OCI-LY7 (cell line): Measurements from ENCODE around the gene DNMT3A. TPM values are rescaled to one million over a fixed set of nuclear protein-coding genes. Genes with fewer than 3 reads are reported as not detected.

ENCODE experiments used
- BruUV-seq: library from RNA; stranded (reverse); fragments of 400-500 nt; replicated peaks from 2 replicates; lab custom pipeline; 2021; lab: Mats Ljungman, UMichigan
- CTCF ChIA-PET: fragments of 300-600 bp; sonication (Branson Sonifier 250); formaldehyde crosslinking; loops from one replicate; lab custom pipeline; 2022; ENCODE audit warnings: antibody characterized with exemption; ENCODE audit not compliant: unreplicated experiment; lab: Charles Lee
- POLR2A ChIA-PET: fragments of 300-600 bp; sonication (Branson Sonifier 250); formaldehyde crosslinking; loops from one replicate; lab custom pipeline; 2022; ENCODE audit warnings: antibody characterized with exemption; lab: Charles Lee
- DNase-seq: peaks from one replicate; pipeline ENCODE4 v3.0.0-alpha.2; 2015; ENCODE audit warnings: low spot score
- H2AFZ ChIP-seq: fragments of 200-600 bp; sonication (generic), shearing (Covaris generic); 2 replicates; pipeline ENCODE4 v1.6.1; 2014; ENCODE audit warnings: mild to moderate bottlenecking, antibody characterized with exemption, low read length, moderate library complexity
- H3K27ac ChIP-seq: fragments of 200-600 bp; sonication (generic); 2 replicates; pipeline ENCODE4 v1.5.1; 2014; ENCODE audit warnings: mixed run types, low read depth, mild to moderate bottlenecking, moderate library complexity, low read length, inconsistent platforms; ENCODE audit not compliant: poor library complexity, severe bottlenecking
- H3K36me3 ChIP-seq: fragments of 200-600 bp; sonication (generic); 2 replicates; pipeline ENCODE4 v1.6.1; 2014; ENCODE audit warnings: mild to moderate bottlenecking, antibody characterized with exemption, low read length, moderate library complexity, mixed read lengths; ENCODE audit not compliant: insufficient read depth
- H3K4me1 ChIP-seq: fragments of 200-600 bp; sonication (generic); 2 replicates; pipeline ENCODE4 v1.5.1; 2014; ENCODE audit warnings: mild to moderate bottlenecking, low read length; ENCODE audit not compliant: insufficient read depth, poor library complexity, severe bottlenecking
- H3K4me2 ChIP-seq: fragments of 200-600 bp; sonication (generic); 2 replicates; pipeline ENCODE4 v1.6.1; 2014; ENCODE audit warnings: mild to moderate bottlenecking, low read length
- H3K4me3 ChIP-seq: fragments of 200-600 bp; sonication (generic); 2 replicates; pipeline ENCODE4 v1.5.1; 2014; ENCODE audit warnings: mild to moderate bottlenecking, low read depth, low read length; ENCODE audit not compliant: poor library complexity, severe bottlenecking
- H3K79me2 ChIP-seq: fragments of 200-600 bp; sonication (generic); 2 replicates; pipeline ENCODE4 v1.6.1; 2016; ENCODE audit warnings: low read depth, mild to moderate bottlenecking, low read length, moderate library complexity, mixed read lengths; ENCODE audit not compliant: insufficient read depth
- H3K9me2 ChIP-seq: fragments of 200-600 bp; sonication (generic); 2 replicates; pipeline ENCODE4 v1.6.1; 2016; ENCODE audit warnings: mild to moderate bottlenecking, low read length, mixed read lengths; ENCODE audit not compliant: insufficient read depth
- H3K9me3 ChIP-seq: fragments of 200-600 bp; sonication (generic); 2 replicates; pipeline ENCODE4 v1.6.1; 2014; ENCODE audit warnings: mild to moderate bottlenecking, mixed run types, low read length, mixed read lengths
- H4K20me1 ChIP-seq: fragments of 200-600 bp; sonication (generic); 2 replicates; pipeline ENCODE4 v1.6.1; 2014; ENCODE audit warnings: mild to moderate bottlenecking, antibody characterized with exemption, low read length, moderate library complexity, mixed read lengths; ENCODE audit not compliant: insufficient read depth
- EZH2phosphoT487 ChIP-seq: fragments of 200-600 bp; sonication (generic); IDR thresholded peaks from 2 replicates; pipeline ENCODE4 v1.6.1; 2018; ENCODE audit warnings: low read depth, borderline replicate concordance, mild to moderate bottlenecking, mixed run types, antibody characterized with exemption, low read length, moderate library complexity, mixed read lengths
- intact Hi-C: fragments of 100-400 bp; cut with micrococcal nuclease; formaldehyde crosslinking; loops from one replicate; pipeline ENCODE4 v1.10.0; 2022; ENCODE audit not compliant: unreplicated experiment
- total RNA-seq, 2 experiments: library from RNA; depleted of rRNA in 1 of 2; stranded (reverse); fragments of >200 nt in 1 of 2; shearing (Covaris generic) in 1 of 2; gene quantifications; 2 replicates each; pipeline ENCODE4 v1.2.3, GENCODE V29; 2014 to 2022
- TF ChIP-seq, protein P1 (sequence below): fragments of 200-600 bp; sonication (generic); conservative IDR thresholded peaks from 2 replicates; pipeline ENCODE4 v1.5.1; 2014; ENCODE audit warnings: mild to moderate bottlenecking, antibody characterized with exemption, low read length, moderate library complexity, mixed read lengths

The DNMT3A gene
- total RNA-seq, 2 experiments from 2014 or later = 2.8 to 7.3 TPM

DNA sequence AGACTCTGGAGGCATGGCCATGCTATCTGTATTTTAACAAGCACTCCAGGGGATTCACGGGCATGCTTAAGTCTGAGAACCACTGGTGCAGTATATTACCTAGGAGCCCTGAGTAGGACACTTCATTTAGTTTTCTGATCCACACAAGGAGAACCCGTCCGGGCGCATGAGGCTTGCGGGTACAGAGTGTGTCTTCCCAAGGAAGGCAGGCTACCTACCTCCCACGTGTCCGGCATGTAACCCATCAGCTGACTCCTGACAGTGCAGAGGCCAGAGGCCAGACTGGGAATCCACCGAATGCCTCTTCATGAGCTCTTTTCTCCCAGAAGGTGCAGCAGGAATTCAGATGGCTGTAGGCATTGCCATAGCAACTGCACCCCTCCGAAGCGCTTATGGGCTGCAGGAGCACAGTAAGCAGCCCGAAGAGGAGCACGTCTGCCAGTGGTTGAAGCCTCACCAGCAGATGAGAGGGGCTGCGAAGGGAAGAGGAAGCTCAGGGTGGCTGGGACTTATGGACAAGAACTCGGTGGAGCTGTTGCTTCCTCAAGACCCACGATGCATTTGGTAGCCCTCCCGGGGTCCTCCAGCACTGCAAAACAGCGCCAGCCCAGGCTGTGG is 33.8 kb upstream of the DNMT3A start:
- Histone ChIP-seq H3K4me3 (no peak overlapping the region), H3K4me2 (no peak overlapping the region), H3K27ac (no peak overlapping the region), H3K4me1 (peaks cover 46% of the 10 kb centered on the region), H2AFZ (no peak overlapping the region), H3K36me3 (no peaks in the 10 kb centered on the region), H4K20me1 (no peaks in the 10 kb centered on the region), H3K9me2 (no peaks in the 10 kb centered on the region), H3K79me2 (no peaks in the 10 kb centered on the region), H3K9me3 (no peaks in the 10 kb centered on the region)
- intact Hi-C loops = loop anchor here (10.0 kb wide), 1 partner anchor 189 kb away; no protein-coding TSS in a partner anchor
- TF ChIP-seq, protein P1, sequence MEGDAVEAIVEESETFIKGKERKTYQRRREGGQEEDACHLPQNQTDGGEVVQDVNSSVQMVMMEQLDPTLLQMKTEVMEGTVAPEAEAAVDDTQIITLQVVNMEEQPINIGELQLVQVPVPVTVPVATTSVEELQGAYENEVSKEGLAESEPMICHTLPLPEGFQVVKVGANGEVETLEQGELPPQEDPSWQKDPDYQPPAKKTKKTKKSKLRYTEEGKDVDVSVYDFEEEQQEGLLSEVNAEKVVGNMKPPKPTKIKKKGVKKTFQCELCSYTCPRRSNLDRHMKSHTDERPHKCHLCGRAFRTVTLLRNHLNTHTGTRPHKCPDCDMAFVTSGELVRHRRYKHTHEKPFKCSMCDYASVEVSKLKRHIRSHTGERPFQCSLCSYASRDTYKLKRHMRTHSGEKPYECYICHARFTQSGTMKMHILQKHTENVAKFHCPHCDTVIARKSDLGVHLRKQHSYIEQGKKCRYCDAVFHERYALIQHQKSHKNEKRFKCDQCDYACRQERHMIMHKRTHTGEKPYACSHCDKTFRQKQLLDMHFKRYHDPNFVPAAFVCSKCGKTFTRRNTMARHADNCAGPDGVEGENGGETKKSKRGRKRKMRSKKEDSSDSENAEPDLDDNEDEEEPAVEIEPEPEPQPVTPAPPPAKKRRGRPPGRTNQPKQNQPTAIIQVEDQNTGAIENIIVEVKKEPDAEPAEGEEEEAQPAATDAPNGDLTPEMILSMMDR = no peak
- TF ChIP-seq EZH2phosphoT487 = no peak
- ChIA-PET POLR2A (interaction anchor here (0.6 to 2.0 kb wide), 7 partner anchors 10 to 190 kb away, joined by 3 to 12 read pairs (median 3); no protein-coding TSS in a partner anchor), CTCF (interaction anchor here (0.7 to 2.6 kb wide), 3 partner anchors 11 to 16 kb away, joined by 3 to 17 read pairs (median 8); no protein-coding TSS in a partner anchor)
- no peak for DNase-seq
- no TSS peak for BruUV-seq

DNA sequence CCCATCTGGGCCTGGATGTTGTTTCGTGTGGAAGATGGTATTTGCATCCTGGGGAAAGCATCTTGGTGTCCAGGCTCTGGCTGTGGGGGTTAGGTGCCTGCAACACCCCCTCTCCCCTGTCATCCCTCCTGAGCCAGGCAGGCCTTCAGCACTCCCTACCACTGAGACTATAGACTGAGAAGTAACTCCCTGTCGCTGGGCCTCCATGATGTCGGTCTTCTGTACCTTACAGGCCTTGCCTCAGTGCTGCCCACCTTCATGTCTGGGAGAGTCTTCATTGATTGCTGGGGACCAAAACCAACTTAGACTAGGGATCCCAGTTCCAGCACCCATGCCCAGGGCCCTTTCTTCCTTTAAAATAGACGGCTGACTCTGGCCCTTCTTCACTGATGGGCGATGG is 33.1 kb upstream of the DNMT3A start:
- intact Hi-C loops = loop anchor here (10.0 kb wide), 1 partner anchor 190 kb away; no protein-coding TSS in a partner anchor
- no peaks in the 10 kb centered on the region for H3K9me3 ChIP-seq
- no peak for TF ChIP-seq EZH2phosphoT487
- TF ChIP-seq, protein P1 = no peak
- BruUV-seq = no TSS peak
- no peaks in the 10 kb centered on the region for H3K9me2 ChIP-seq
- POLR2A ChIA-PET = interaction anchor here (0.6 to 1.5 kb wide), 3 partner anchors 10 to 154 kb away, joined by 3 to 4 read pairs (median 3); no protein-coding TSS in a partner anchor
- no peak overlapping the region for H3K4me3 ChIP-seq
- no peaks in the 10 kb centered on the region for H3K36me3 ChIP-seq
- no peaks in the 10 kb centered on the region for H3K79me2 ChIP-seq
- CTCF ChIA-PET = interaction anchor here (2.1 to 2.6 kb wide), 2 partner anchors 10 to 12 kb away, joined by 8 to 17 read pairs; no protein-coding TSS in a partner anchor
- peaks cover 40% of the 10 kb centered on the region for H3K4me1 ChIP-seq
- H4K20me1 ChIP-seq = no peaks in the 10 kb centered on the region
- H3K27ac ChIP-seq = no peak overlapping the region
- DNase-seq = no peak
- H3K4me2 ChIP-seq = no peak overlapping the region
- no peak overlapping the region for H2AFZ ChIP-seq

DNA sequence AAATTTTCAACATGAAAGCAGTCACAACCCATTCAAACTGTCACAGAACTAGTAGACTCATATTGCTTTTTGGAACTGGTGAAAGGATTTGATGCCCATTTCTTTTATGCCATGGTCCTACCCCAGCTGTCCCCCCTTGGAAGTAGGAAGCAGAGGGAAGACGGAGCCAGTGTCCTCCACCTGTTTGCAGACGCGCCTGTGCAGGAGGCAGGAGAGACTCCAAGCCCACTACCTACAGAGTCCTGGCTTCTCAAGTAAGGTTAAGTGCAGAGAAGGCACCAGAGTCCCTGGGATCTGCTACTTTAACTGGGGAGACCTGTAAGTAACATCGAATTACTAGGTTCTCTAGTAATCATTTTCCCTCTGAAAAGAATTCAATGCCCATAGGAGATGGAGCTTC is 32.7 kb upstream of the DNMT3A start:
- ChIA-PET POLR2A (interaction anchor here (1.2 to 1.5 kb wide), 2 partner anchors 9 to 12 kb away, joined by 3 read pairs; no protein-coding TSS in a partner anchor), CTCF (no interaction called here)
- no peaks in the 10 kb centered on the region for H3K9me2 ChIP-seq
- no peak overlapping the region for H2AFZ ChIP-seq
- no peaks in the 10 kb centered on the region for H3K36me3 ChIP-seq
- no TSS peak for BruUV-seq
- H4K20me1 ChIP-seq = no peaks in the 10 kb centered on the region
- TF ChIP-seq, protein P1 = no peak
- no peaks in the 10 kb centered on the region for H3K9me3 ChIP-seq
- no peak for DNase-seq
- no peaks in the 10 kb centered on the region for H3K79me2 ChIP-seq
- no peak overlapping the region for H3K4me2 ChIP-seq
- peaks cover 35% of the 10 kb centered on the region for H3K4me1 ChIP-seq
- H3K4me3 ChIP-seq = no peak overlapping the region
- H3K27ac ChIP-seq = no peak overlapping the region
- intact Hi-C loops = loop anchor here (10.0 kb wide), 1 partner anchor 190 kb away; no protein-coding TSS in a partner anchor
